Liver (tissue), 9 donors: ENCODE measurements around the gene APBA1. TPM values are rescaled to one million over a fixed set of nuclear protein-coding genes. Genes with fewer than 3 reads are reported as not detected.

ENCODE experiments used
- DNase-seq: peaks from one replicate; pipeline ENCODE4 v3.0.0-alpha.2; 2017; ENCODE audit warnings: low spot score
- H3K27ac ChIP-seq, 2 donors: one replicate each; pipeline ENCODE4 v1.7.0; 2013; ENCODE audit warnings: inconsistent platforms in 2 of 2, low read length in 2 of 2, control low read depth in 1 of 2, low read depth in 1 of 2, mild to moderate bottlenecking in 1 of 2
- H3K27me3 ChIP-seq, 4 donors: one replicate each; pipeline versions ENCODE4 v1.6.1 to v1.7.0; 2013; ENCODE audit warnings: low read length in 3 of 4, inconsistent platforms in 1 of 4, mild to moderate bottlenecking in 1 of 4, moderate library complexity in 1 of 4; ENCODE audit not compliant: control insufficient read depth in 4 of 4, insufficient read depth in 4 of 4
- H3K36me3 ChIP-seq, 4 donors: one replicate each; pipeline versions ENCODE4 v1.6.1 to v1.7.0; 2013; ENCODE audit warnings: low read length in 3 of 4, mild to moderate bottlenecking in 3 of 4, low read depth in 1 of 4, moderate library complexity in 1 of 4; ENCODE audit not compliant: control insufficient read depth in 4 of 4, insufficient read depth in 3 of 4
- H3K4me1 ChIP-seq, 4 donors: one replicate each; pipeline versions ENCODE4 v1.6.1 to v1.7.0; 2013; ENCODE audit warnings: low read length in 3 of 4, mild to moderate bottlenecking in 3 of 4, moderate library complexity in 1 of 4; ENCODE audit not compliant: control insufficient read depth in 4 of 4, insufficient read depth in 4 of 4
- H3K4me3 ChIP-seq, 3 donors: one replicate each; pipeline versions ENCODE4 v1.6.1 to v1.7.0; 2013; ENCODE audit warnings: low read length in 3 of 3, control low read depth in 1 of 3, low read depth in 1 of 3, mild to moderate bottlenecking in 1 of 3
- H3K9ac ChIP-seq, 2 donors: one replicate each; pipeline ENCODE4 v1.7.0; 2013; ENCODE audit warnings: low read length in 2 of 2, mild to moderate bottlenecking in 2 of 2, moderate library complexity in 2 of 2, control low read depth in 1 of 2, low read depth in 1 of 2
- H3K9me3 ChIP-seq, 4 donors: one replicate each; pipeline versions ENCODE4 v1.6.1 to v1.7.0; 2013; ENCODE audit warnings: low read length in 3 of 4; ENCODE audit not compliant: control insufficient read depth in 4 of 4
- ATF3 ChIP-seq: IDR thresholded peaks from 2 replicates; pipeline ENCODE4 v1.6.1; 2016; ENCODE audit warnings: antibody characterized with exemption
- CTCF ChIP-seq: fragments of 150-350 bp; IDR thresholded peaks from 2 replicates; pipeline ENCODE4 v1.5.1; 2017; ENCODE audit warnings: improper control_type of control experiment, low read depth, low read length; ENCODE audit not compliant: missing input control
- EGR1 ChIP-seq, 2 donors: IDR thresholded peaks; 2 replicates each; pipeline ENCODE4 v1.6.1; 2016 to 2018; ENCODE audit warnings: antibody characterized with exemption in 2 of 2, low read depth in 2 of 2
- FOXA1 ChIP-seq: IDR thresholded peaks from 2 replicates; pipeline ENCODE4 v1.6.1; 2016; ENCODE audit warnings: antibody characterized with exemption
- HNF4A ChIP-seq, 2 donors: conservative IDR thresholded peaks; 2 replicates each; pipeline ENCODE4 v1.6.1; 2016; ENCODE audit warnings: antibody characterized with exemption in 2 of 2, mild to moderate bottlenecking in 2 of 2
- JUND ChIP-seq, 2 donors: IDR thresholded peaks; 2 replicates each; pipeline ENCODE4 v1.6.1; 2016; ENCODE audit warnings: antibody characterized with exemption in 2 of 2
- MAX ChIP-seq: IDR thresholded peaks from 2 replicates; pipeline ENCODE4 v1.6.1; 2016; ENCODE audit warnings: antibody characterized with exemption
- NR2F2 ChIP-seq: IDR thresholded peaks from 2 replicates; pipeline ENCODE4 v1.6.1; 2016; ENCODE audit warnings: antibody characterized with exemption
- RAD21 ChIP-seq, 2 donors: IDR thresholded peaks; 2 replicates each; pipeline ENCODE4 v1.6.1; 2016; ENCODE audit warnings: antibody characterized with exemption in 2 of 2, mild to moderate bottlenecking in 2 of 2
- REST ChIP-seq: IDR thresholded peaks from 2 replicates; pipeline ENCODE4 v1.6.1; 2016; ENCODE audit warnings: antibody characterized with exemption, mild to moderate bottlenecking
- RXRA ChIP-seq, 2 donors: IDR thresholded peaks; 2 replicates each; pipeline ENCODE4 v1.6.1; 2017 to 2018; ENCODE audit warnings: antibody characterized with exemption in 2 of 2, mild to moderate bottlenecking in 1 of 2
- SP1 ChIP-seq: IDR thresholded peaks from 2 replicates; pipeline ENCODE4 v1.6.1; 2018; ENCODE audit warnings: antibody characterized with exemption, mild to moderate bottlenecking
- ZBTB33 ChIP-seq: IDR thresholded peaks from 2 replicates; pipeline ENCODE4 v1.6.1; 2016; ENCODE audit warnings: antibody characterized with exemption
- WGBS: extraction: QIAGEN DNeasy Blood & Tissue Kit; methylation state at CpG from one replicate; pipeline ENCODE4 v1.1.7; 2013; 5-methylcytosine and 5-hydroxymethylcytosine counted together
- polyA plus RNA-seq, 2 donors: library from polyadenylated mRNA; stranded (reverse) in 1 of 2; unstranded in 1 of 2; fragments of 200-250 nt in 1 of 2; fragments of >200 nt in 1 of 2; fragmentation: Nextera tagmentation in 1 of 2; extraction: Ambion mirVana in 1 of 2; gene quantifications; one replicate each; pipeline versions ENCODE4 v1.2.1 to v1.2.3, GENCODE V29; 2013 to 2015
- total RNA-seq, 2 donors: library from RNA; depleted of rRNA; stranded (reverse); fragments of >200 nt; gene quantifications; one replicate each; pipeline ENCODE4 v1.2.3, GENCODE V29; 2014
- donor health status: healthy.
- donor health status: healthy.
- donor health status: healthy.
- donor health status: healthy.
- donor health status: healthy.

APBA1 gene
- total and polyA plus RNA-seq, 4 donors = 2.8 to 19.0 (median 6.1) TPM

GRCh38 chr9:69519470-69520240, 152.5 kb downstream of the APBA1 start:
- 28% methylated on average over 5 of the region's 5 CpGs for WGBS
- no peak for DNase-seq
- TF ChIP-seq EGR1 (IDR thresholded peaks at IDR 0.05; ENCODE audit: low read depth in 2 of 2) (no peak), HNF4A (conservative IDR thresholded peaks at IDR 0.05) (no peak), JUND (IDR thresholded peaks at IDR 0.05) (no peak), MAX (no peak), SP1 (peak; percentile 38), FOXA1 (no peak), ATF3 (no peak), NR2F2 (no peak), RAD21 (IDR thresholded peaks at IDR 0.05) (peak in 1 of 2 donors; percentile 22), CTCF (no peak), REST (no peak), ZBTB33 (no peak), RXRA (IDR thresholded peaks at IDR 0.05) (peak in 1 of 2 donors; percentile 29)
- peaks cover 0 to 26% (median 19%) of the 10 kb centered on the region in 4 donors for H3K4me1 ChIP-seq
- no peak overlapping the region for H3K27ac ChIP-seq
- H3K27me3 ChIP-seq = no peaks in the 10 kb centered on the region
- no peak overlapping the region for H3K4me3 ChIP-seq
- peaks cover 3 to 7% (median 6%) of the 10 kb centered on the region in 4 donors for H3K36me3 ChIP-seq
- no peaks in the 10 kb centered on the region for H3K9me3 ChIP-seq
- no peak overlapping the region for H3K9ac ChIP-seq
